GM18505 (cell line): ENCODE results near the gene ZNF354B.

Experiments
- ATAC-seq: cut with Tn5 transposase; IDR thresholded peaks from one replicate; pipeline ENCODE4 v1.9.1; 2021; ENCODE audit not compliant: unreplicated experiment
- POLR2A ChIP-seq: IDR thresholded peaks from 4 replicates; pipeline ENCODE4 v1.6.1; 2011; ENCODE audit warnings: borderline replicate concordance; ENCODE audit not compliant: insufficient read depth, insufficient read length; ENCODE audit errors: extremely low read depth

ZNF354B gene

DNA sequence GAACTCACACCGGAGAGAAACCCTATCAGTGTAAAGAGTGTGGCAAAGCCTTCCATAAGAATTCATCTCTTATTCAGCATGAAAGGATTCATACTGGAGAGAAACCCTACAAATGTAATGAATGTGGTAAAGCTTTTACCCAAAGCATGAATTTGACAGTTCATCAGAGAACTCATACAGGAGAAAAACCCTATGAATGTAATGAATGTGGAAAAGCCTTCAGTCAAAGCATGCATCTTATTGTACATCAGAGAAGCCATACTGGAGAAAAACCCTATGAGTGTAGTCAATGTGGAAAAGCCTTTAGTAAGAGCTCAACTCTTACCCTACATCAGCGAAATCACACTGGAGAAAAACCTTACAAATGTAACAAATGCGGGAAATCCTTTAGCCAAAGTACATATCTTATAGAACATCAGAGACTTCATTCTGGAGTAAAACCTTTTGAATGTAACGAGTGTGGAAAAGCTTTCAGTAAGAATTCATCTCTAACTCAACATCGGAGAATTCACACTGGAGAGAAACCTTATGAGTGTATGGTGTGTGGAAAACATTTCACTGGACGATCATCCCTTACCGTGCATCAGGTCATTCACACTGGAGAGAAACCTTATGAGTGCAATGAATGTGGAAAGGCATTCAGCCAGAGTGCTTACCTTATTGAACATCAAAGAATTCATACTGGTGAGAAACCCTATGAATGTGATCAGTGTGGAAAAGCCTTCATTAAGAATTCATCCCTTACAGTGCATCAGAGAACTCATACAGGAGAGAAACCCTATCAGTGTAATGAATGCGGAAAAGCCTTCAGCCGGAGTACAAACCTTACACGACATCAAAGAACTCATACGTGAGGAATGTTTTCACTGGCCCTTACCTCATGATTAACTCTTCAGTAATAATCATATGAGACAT is 72.3 kb downstream of the ZNF354B start:
- TF ChIP-seq POLR2A, result no peak
- ATAC-seq, result no peak
